ENCODE measurements around the gene IFI27. TPM values are rescaled to one million over a fixed set of nuclear protein-coding genes. Genes with fewer than 3 reads are reported as not detected.

IFI27 gene
- total RNA-seq, 4 donors from 2014 or later: 133 to 455 (median 216) TPM

GRCh38 chr14:94161058-94161457, 50.5 kb downstream of the IFI27 start:
- TF ChIP-seq CTCF (IDR thresholded peaks at IDR 0.05; ENCODE audit: low read depth): no peak

GRCh38 chr14:94161981-94162380, 51.4 kb downstream of the IFI27 start:
- TF ChIP-seq CTCF (IDR thresholded peaks at IDR 0.05; ENCODE audit: low read depth): no peak

- TF ChIP-seq CTCF (IDR thresholded peaks at IDR 0.05; ENCODE audit: low read depth): no peak
Measured at GRCh38 chr14:94162466-94162865, 51.9 kb downstream of the IFI27 start.

- TF ChIP-seq CTCF (IDR thresholded peaks at IDR 0.05; ENCODE audit: low read depth): no peak
Measured at GRCh38 chr14:94163796-94164195, 53.3 kb downstream of the IFI27 start.

GRCh38 chr14:94164685-94165431, 54.3 kb downstream of the IFI27 start:
- no peak for TF ChIP-seq CTCF (IDR thresholded peaks at IDR 0.05; ENCODE audit: low read depth)

GRCh38 chr14:94165744-94166143, 55.2 kb downstream of the IFI27 start:
- TF ChIP-seq CTCF (IDR thresholded peaks at IDR 0.05; ENCODE audit: low read depth): no peak

Other genes starting within 250 kb of the IFI27 start
- gene FAM181A, start 183.4 kb upstream of the IFI27 start, total RNA-seq: not detected
- under 1 TPM in 1 of 4 donors, not detected in 3; 0.34 TPM for gene ASB2, start 134.2 kb upstream of the IFI27 start, total RNA-seq
- not detected for gene CCDC197, start 113.4 kb upstream of the IFI27 start, total RNA-seq
- gene OTUB2, start 84.4 kb upstream of the IFI27 start, total RNA-seq: 1 to 10 TPM in 1 of 4 donors, under 1 TPM in 3; 0.22 to 3.9 (median 0.43) TPM
- 100 to 1,000 TPM; 119 to 133 (median 126) TPM for gene DDX24, start 29.5 kb upstream of the IFI27 start, total RNA-seq
- gene IFI27L1, start 29.4 kb upstream of the IFI27 start, total RNA-seq: 10 to 100 TPM in 2 of 4 donors, 1 to 10 TPM in 2; 3.3 to 13.3 (median 7.2) TPM
- 100 to 1,000 TPM in 1 of 4 donors, 10 to 100 TPM in 3; 20.7 to 102 (median 85.3) TPM for gene IFI27L2, start 18.9 kb downstream of the IFI27 start, total RNA-seq
- 1 to 10 TPM in 2 of 4 donors, under 1 TPM in 2; 0.33 to 3.4 (median 0.85) TPM for gene PPP4R4, start 63.6 kb downstream of the IFI27 start, total RNA-seq
- gene SERPINA10, start 182.5 kb downstream of the IFI27 start, total RNA-seq: not detected
- gene SERPINA6, start 212.6 kb downstream of the IFI27 start, total RNA-seq: not detected